ENCODE data around the gene EFNA5.

- TF ChIP-seq CTCF (IDR thresholded peaks at IDR 0.05; ENCODE audit: low read length) (no peak), EZH2 (IDR thresholded peaks at IDR 0.05; ENCODE audit: borderline replicate concordance, low read length) (no peak)
Measured at GRCh38 chr5:107558823-107559375, 111.8 kb downstream of the EFNA5 start.

Data from OCI-LY1 (cell line).